Liver (tissue), 9 donors: ENCODE measurements around the gene DAPK2. TPM values are rescaled to one million over a fixed set of nuclear protein-coding genes. Genes with fewer than 3 reads are reported as not detected.

Experiments used
- DNase-seq: peaks from one replicate; pipeline ENCODE4 v3.0.0-alpha.2; 2017; ENCODE audit warnings: low spot score
- H3K27ac ChIP-seq, 2 donors: one replicate each; pipeline ENCODE4 v1.7.0; 2013; ENCODE audit warnings: inconsistent platforms in 2 of 2, low read length in 2 of 2, control low read depth in 1 of 2, low read depth in 1 of 2, mild to moderate bottlenecking in 1 of 2
- H3K27me3 ChIP-seq, 4 donors: one replicate each; pipeline versions ENCODE4 v1.6.1 to v1.7.0; 2013; ENCODE audit warnings: low read length in 3 of 4, inconsistent platforms in 1 of 4, mild to moderate bottlenecking in 1 of 4, moderate library complexity in 1 of 4; ENCODE audit not compliant: control insufficient read depth in 4 of 4, insufficient read depth in 4 of 4
- H3K36me3 ChIP-seq, 4 donors: one replicate each; pipeline versions ENCODE4 v1.6.1 to v1.7.0; 2013; ENCODE audit warnings: low read length in 3 of 4, mild to moderate bottlenecking in 3 of 4, low read depth in 1 of 4, moderate library complexity in 1 of 4; ENCODE audit not compliant: control insufficient read depth in 4 of 4, insufficient read depth in 3 of 4
- H3K4me1 ChIP-seq, 4 donors: one replicate each; pipeline versions ENCODE4 v1.6.1 to v1.7.0; 2013; ENCODE audit warnings: low read length in 3 of 4, mild to moderate bottlenecking in 3 of 4, moderate library complexity in 1 of 4; ENCODE audit not compliant: control insufficient read depth in 4 of 4, insufficient read depth in 4 of 4
- H3K4me3 ChIP-seq, 3 donors: one replicate each; pipeline versions ENCODE4 v1.6.1 to v1.7.0; 2013; ENCODE audit warnings: low read length in 3 of 3, control low read depth in 1 of 3, low read depth in 1 of 3, mild to moderate bottlenecking in 1 of 3
- H3K9ac ChIP-seq, 2 donors: one replicate each; pipeline ENCODE4 v1.7.0; 2013; ENCODE audit warnings: low read length in 2 of 2, mild to moderate bottlenecking in 2 of 2, moderate library complexity in 2 of 2, control low read depth in 1 of 2, low read depth in 1 of 2
- H3K9me3 ChIP-seq, 4 donors: one replicate each; pipeline versions ENCODE4 v1.6.1 to v1.7.0; 2013; ENCODE audit warnings: low read length in 3 of 4; ENCODE audit not compliant: control insufficient read depth in 4 of 4
- ATF3 ChIP-seq: IDR thresholded peaks from 2 replicates; pipeline ENCODE4 v1.6.1; 2016; ENCODE audit warnings: antibody characterized with exemption
- CTCF ChIP-seq: fragments of 150-350 bp; IDR thresholded peaks from 2 replicates; pipeline ENCODE4 v1.5.1; 2017; ENCODE audit warnings: improper control_type of control experiment, low read depth, low read length; ENCODE audit not compliant: missing input control
- EGR1 ChIP-seq, 2 donors: IDR thresholded peaks; 2 replicates each; pipeline ENCODE4 v1.6.1; 2016 to 2018; ENCODE audit warnings: antibody characterized with exemption in 2 of 2, low read depth in 2 of 2
- FOXA1 ChIP-seq: IDR thresholded peaks from 2 replicates; pipeline ENCODE4 v1.6.1; 2016; ENCODE audit warnings: antibody characterized with exemption
- FOXA2 ChIP-seq: IDR thresholded peaks from 2 replicates; pipeline ENCODE4 v1.6.1; 2016; ENCODE audit warnings: antibody characterized with exemption
- GABPA ChIP-seq, 2 donors: IDR thresholded peaks in 1 of 2; conservative IDR thresholded peaks in 1 of 2; 2 replicates each; pipeline ENCODE4 v1.6.1; 2016; ENCODE audit warnings: antibody characterized with exemption in 2 of 2, mild to moderate bottlenecking in 1 of 2, moderate library complexity in 1 of 2
- HNF4A ChIP-seq, 2 donors: conservative IDR thresholded peaks; 2 replicates each; pipeline ENCODE4 v1.6.1; 2016; ENCODE audit warnings: antibody characterized with exemption in 2 of 2, mild to moderate bottlenecking in 2 of 2
- HNF4G ChIP-seq: IDR thresholded peaks from 2 replicates; pipeline ENCODE4 v1.6.1; 2016; ENCODE audit warnings: antibody characterized with exemption
- JUND ChIP-seq, 2 donors: IDR thresholded peaks; 2 replicates each; pipeline ENCODE4 v1.6.1; 2016; ENCODE audit warnings: antibody characterized with exemption in 2 of 2
- MAX ChIP-seq: IDR thresholded peaks from 2 replicates; pipeline ENCODE4 v1.6.1; 2016; ENCODE audit warnings: antibody characterized with exemption
- NR2F2 ChIP-seq: IDR thresholded peaks from 2 replicates; pipeline ENCODE4 v1.6.1; 2016; ENCODE audit warnings: antibody characterized with exemption
- RAD21 ChIP-seq, 2 donors: IDR thresholded peaks; 2 replicates each; pipeline ENCODE4 v1.6.1; 2016; ENCODE audit warnings: antibody characterized with exemption in 2 of 2, mild to moderate bottlenecking in 2 of 2
- REST ChIP-seq: IDR thresholded peaks from 2 replicates; pipeline ENCODE4 v1.6.1; 2016; ENCODE audit warnings: antibody characterized with exemption, mild to moderate bottlenecking
- RXRA ChIP-seq, 2 donors: IDR thresholded peaks; 2 replicates each; pipeline ENCODE4 v1.6.1; 2017 to 2018; ENCODE audit warnings: antibody characterized with exemption in 2 of 2, mild to moderate bottlenecking in 1 of 2
- SP1 ChIP-seq: IDR thresholded peaks from 2 replicates; pipeline ENCODE4 v1.6.1; 2018; ENCODE audit warnings: antibody characterized with exemption, mild to moderate bottlenecking
- TAF1 ChIP-seq: conservative IDR thresholded peaks from 2 replicates; pipeline ENCODE4 v1.6.1; 2016; ENCODE audit warnings: antibody characterized with exemption, mild to moderate bottlenecking
- YY1 ChIP-seq: IDR thresholded peaks from 2 replicates; pipeline ENCODE4 v1.6.1; 2016; ENCODE audit warnings: antibody characterized with exemption, mild to moderate bottlenecking
- ZBTB33 ChIP-seq: IDR thresholded peaks from 2 replicates; pipeline ENCODE4 v1.6.1; 2016; ENCODE audit warnings: antibody characterized with exemption
- WGBS: extraction: QIAGEN DNeasy Blood & Tissue Kit; methylation state at CpG from one replicate; pipeline ENCODE4 v1.1.7; 2013; 5-methylcytosine and 5-hydroxymethylcytosine counted together
- polyA plus RNA-seq, 2 donors: library from polyadenylated mRNA; stranded (reverse) in 1 of 2; unstranded in 1 of 2; fragments of 200-250 nt in 1 of 2; fragments of >200 nt in 1 of 2; fragmentation: Nextera tagmentation in 1 of 2; extraction: Ambion mirVana in 1 of 2; gene quantifications; one replicate each; pipeline versions ENCODE4 v1.2.1 to v1.2.3, GENCODE V29; 2013 to 2015
- total RNA-seq, 2 donors: library from RNA; depleted of rRNA; stranded (reverse); fragments of >200 nt; gene quantifications; one replicate each; pipeline ENCODE4 v1.2.3, GENCODE V29; 2014
- donor health status: healthy.
- donor health status: healthy.
- donor health status: healthy.
- donor health status: healthy.
- donor health status: healthy.

DAPK2 gene
- total and polyA plus RNA-seq, 4 donors: 1.0 to 3.6 (median 1.1) TPM

- Histone ChIP-seq H3K36me3 (no peaks in the 10 kb centered on the region), H3K27me3 (no peaks in the 10 kb centered on the region), H3K27ac (no peak overlapping the region), H3K9ac (no peak overlapping the region), H3K4me1 (peaks cover 0 to 6% (median 2%) of the 10 kb centered on the region in 4 donors), H3K9me3 (no peaks in the 10 kb centered on the region), H3K4me3 (no peak overlapping the region)
- WGBS: 85% methylated on average over 3 of the region's 3 CpGs
- DNase-seq: no peak
- TF ChIP-seq NR2F2 (peak; percentile 24), YY1 (no peak)
Observed at GRCh38 chr15:63991706-63992105, 54.6 kb downstream of the DAPK2 start.

GRCh38 chr15:63990454-63990853 is 55.8 kb downstream of the DAPK2 start:
- WGBS: 77% methylated on average over 8 of the region's 8 CpGs
- Histone ChIP-seq H3K36me3 (no peaks in the 10 kb centered on the region), H3K9ac (no peak overlapping the region), H3K27me3 (no peaks in the 10 kb centered on the region), H3K27ac (no peak overlapping the region), H3K9me3 (no peaks in the 10 kb centered on the region), H3K4me3 (no peak overlapping the region), H3K4me1 (peaks cover 0 to 6% (median 2%) of the 10 kb centered on the region in 4 donors)
- DNase-seq: no peak
- TF ChIP-seq ZBTB33 (no peak), HNF4A (conservative IDR thresholded peaks at IDR 0.05) (no peak), GABPA (IDR thresholded peaks at IDR 0.05 in 1 of 2, conservative IDR thresholded peaks at IDR 0.05 in 1 of 2) (no peak), REST (no peak), CTCF (no peak), YY1 (no peak), RXRA (IDR thresholded peaks at IDR 0.05) (no peak), RAD21 (IDR thresholded peaks at IDR 0.05) (no peak), JUND (IDR thresholded peaks at IDR 0.05) (no peak), SP1 (no peak), ATF3 (no peak), NR2F2 (no peak), MAX (no peak), FOXA1 (no peak), HNF4G (no peak), TAF1 (no peak), EGR1 (IDR thresholded peaks at IDR 0.05; ENCODE audit: low read depth in 2 of 2) (no peak), FOXA2 (no peak)
